Measurements from ENCODE around the gene SUGP1. TPM values are rescaled to one million over a fixed set of nuclear protein-coding genes. Genes with fewer than 3 reads are reported as not detected.

The SUGP1 gene
- total RNA-seq, 2 donors from 2014 or later, result 51.1 to 53.5 TPM

- no peak overlapping the region for H3K27ac ChIP-seq
- H3K4me1 ChIP-seq (replicated peaks), result no peaks in the 10 kb centered on the region
- H3K9me3 ChIP-seq, result no peaks in the 10 kb centered on the region
- peaks cover 5% of the 10 kb centered on the region in 2 donors for H3K36me3 ChIP-seq
- peak; percentile 78 for TF ChIP-seq POLR2AphosphoS5 (IDR thresholded peaks at IDR 0.05)
- no peak for TF ChIP-seq POLR2A (IDR thresholded peaks at IDR 0.05)
- peak; percentile 18 to 84 (median 73) for TF ChIP-seq CTCF (IDR thresholded peaks at IDR 0.05)
- 10% methylated on average over 14 of the region's 14 CpGs for WGBS
- H3K27me3 ChIP-seq (replicated peaks; ENCODE audit: insufficient read depth), result no peaks in the 10 kb centered on the region
- peak; percentile 73 for DNase-seq (ENCODE audit: low spot score)
- intact Hi-C loops (cut with DNase I), result no loop called here
- no peak overlapping the region for H3K4me3 ChIP-seq
Measured at GRCh38 chr19:19361075-19361594, 40.8 kb upstream of the SUGP1 start.

- DNase-seq (ENCODE audit: low spot score), result no peak
- 89% methylated on average over 13 of the region's 13 CpGs for WGBS
- intact Hi-C loops (cut with DNase I), result no loop called here
- Histone ChIP-seq H3K27ac (no peak overlapping the region), H3K4me1 (replicated peaks) (no peaks in the 10 kb centered on the region), H3K9me3 (no peaks in the 10 kb centered on the region), H3K4me3 (no peak overlapping the region), H3K36me3 (peaks cover 27 to 30% of the 10 kb centered on the region in 2 donors), H3K27me3 (replicated peaks; ENCODE audit: insufficient read depth) (no peaks in the 10 kb centered on the region)
- TF ChIP-seq POLR2AphosphoS5 (IDR thresholded peaks at IDR 0.05) (no peak), CTCF (IDR thresholded peaks at IDR 0.05) (no peak), POLR2A (IDR thresholded peaks at IDR 0.05) (no peak)
Measured at GRCh38 chr19:19356901-19357566, 36.7 kb upstream of the SUGP1 start.

GRCh38 chr19:19356500-19356899 lies 36.2 kb upstream of the SUGP1 start:
- Histone ChIP-seq H3K4me3 (no peak overlapping the region), H3K9me3 (no peaks in the 10 kb centered on the region), H3K27ac (no peak overlapping the region), H3K36me3 (peaks cover 27 to 30% of the 10 kb centered on the region in 2 donors), H3K27me3 (replicated peaks; ENCODE audit: insufficient read depth) (no peaks in the 10 kb centered on the region), H3K4me1 (replicated peaks) (no peaks in the 10 kb centered on the region)
- intact Hi-C loops (cut with DNase I), result no loop called here
- 93% methylated on average over 11 of the region's 11 CpGs for WGBS
- no peak for DNase-seq (ENCODE audit: low spot score)
- TF ChIP-seq POLR2A (IDR thresholded peaks at IDR 0.05), result no peak
- no peak for TF ChIP-seq CTCF (IDR thresholded peaks at IDR 0.05)
- no peak for TF ChIP-seq POLR2AphosphoS5 (IDR thresholded peaks at IDR 0.05)

GRCh38 chr19:19355606-19356139 lies 35.4 kb upstream of the SUGP1 start:
- DNase-seq (ENCODE audit: low spot score), result no peak
- TF ChIP-seq CTCF (IDR thresholded peaks at IDR 0.05) (no peak), POLR2A (IDR thresholded peaks at IDR 0.05) (no peak), POLR2AphosphoS5 (IDR thresholded peaks at IDR 0.05) (no peak)
- H3K4me3 ChIP-seq, result no peak overlapping the region
- WGBS, result 92% methylated on average over 14 of the region's 18 CpGs
- no peaks in the 10 kb centered on the region for H3K27me3 ChIP-seq (replicated peaks; ENCODE audit: insufficient read depth)
- H3K4me1 ChIP-seq (replicated peaks), result no peaks in the 10 kb centered on the region
- no peak overlapping the region for H3K27ac ChIP-seq
- no peaks in the 10 kb centered on the region for H3K9me3 ChIP-seq
- H3K36me3 ChIP-seq, result peaks cover 27 to 30% of the 10 kb centered on the region in 2 donors
- intact Hi-C loops (cut with DNase I), result no loop called here

GRCh38 chr19:19354932-19355331 lies 34.6 kb upstream of the SUGP1 start:
- no peak overlapping the region for H3K4me3 ChIP-seq
- H3K36me3 ChIP-seq, result peaks cover 27 to 30% of the 10 kb centered on the region in 2 donors
- intact Hi-C loops (cut with DNase I), result no loop called here
- no peak for DNase-seq (ENCODE audit: low spot score)
- WGBS, result 94% methylated on average over 9 of the region's 11 CpGs
- TF ChIP-seq CTCF (IDR thresholded peaks at IDR 0.05) (no peak), POLR2A (IDR thresholded peaks at IDR 0.05) (no peak)
- H3K27me3 ChIP-seq (replicated peaks; ENCODE audit: insufficient read depth), result no peaks in the 10 kb centered on the region
- no peak overlapping the region for H3K27ac ChIP-seq
- no peaks in the 10 kb centered on the region for H3K9me3 ChIP-seq
- no peaks in the 10 kb centered on the region for H3K4me1 ChIP-seq (replicated peaks)
